Endometrium (tissue), 2 donors: Measurements from ENCODE around the gene PTMS.

ENCODE experiments used
- FAIRE-seq: peaks from 2 replicates; lab custom pipeline; 2012; peaks lifted over from hg19 to GRCh38; lab: Jason Lieb, UNC
- donor health status: control.
- donor health status: control.

Gene PTMS

GRCh38 chr12:6788972-6789924 is 23.1 kb downstream of the PTMS start, which contains the start of gene CD4:
Gene CD4, plus strand, starts transcription at chr12:6789528. Its CDS starts 10,611 bp downstream, at chr12:6800139.
- FAIRE-seq, result no peak

- FAIRE-seq, result no peak
These were observed 24.5 kb downstream of the PTMS start for GRCh38 chr12:6790496-6791150.

DNA sequence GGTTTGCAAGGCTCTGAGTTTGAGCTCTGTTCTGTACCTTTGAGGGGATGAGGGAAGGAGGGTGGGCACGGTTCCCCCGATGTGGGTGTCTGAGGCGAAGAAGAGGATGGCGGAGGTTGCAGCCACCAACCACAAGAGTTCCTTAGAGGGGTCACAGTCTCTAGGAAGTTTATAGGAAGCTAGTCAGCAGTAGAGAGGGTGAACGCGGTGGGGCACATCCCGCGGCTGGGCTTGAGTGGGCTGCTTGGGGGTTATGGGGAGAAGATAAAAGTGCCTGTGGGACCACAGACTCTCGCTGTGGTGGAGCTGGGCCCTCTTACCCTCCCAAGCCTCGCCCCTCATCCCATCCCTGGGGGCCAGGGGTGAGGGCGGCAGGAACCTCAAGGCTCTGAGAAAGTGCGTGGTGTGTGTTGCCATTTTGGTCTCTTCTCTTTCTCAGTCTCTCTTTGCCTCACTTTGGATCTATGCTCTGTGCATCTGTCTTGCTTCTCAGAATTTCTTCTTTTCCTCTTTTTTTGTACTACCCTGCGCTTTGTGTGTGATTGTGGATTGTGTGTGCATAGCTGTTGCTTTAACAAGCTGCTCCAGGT is 25.9 kb downstream of the PTMS start:
- no peak for FAIRE-seq

DNA sequence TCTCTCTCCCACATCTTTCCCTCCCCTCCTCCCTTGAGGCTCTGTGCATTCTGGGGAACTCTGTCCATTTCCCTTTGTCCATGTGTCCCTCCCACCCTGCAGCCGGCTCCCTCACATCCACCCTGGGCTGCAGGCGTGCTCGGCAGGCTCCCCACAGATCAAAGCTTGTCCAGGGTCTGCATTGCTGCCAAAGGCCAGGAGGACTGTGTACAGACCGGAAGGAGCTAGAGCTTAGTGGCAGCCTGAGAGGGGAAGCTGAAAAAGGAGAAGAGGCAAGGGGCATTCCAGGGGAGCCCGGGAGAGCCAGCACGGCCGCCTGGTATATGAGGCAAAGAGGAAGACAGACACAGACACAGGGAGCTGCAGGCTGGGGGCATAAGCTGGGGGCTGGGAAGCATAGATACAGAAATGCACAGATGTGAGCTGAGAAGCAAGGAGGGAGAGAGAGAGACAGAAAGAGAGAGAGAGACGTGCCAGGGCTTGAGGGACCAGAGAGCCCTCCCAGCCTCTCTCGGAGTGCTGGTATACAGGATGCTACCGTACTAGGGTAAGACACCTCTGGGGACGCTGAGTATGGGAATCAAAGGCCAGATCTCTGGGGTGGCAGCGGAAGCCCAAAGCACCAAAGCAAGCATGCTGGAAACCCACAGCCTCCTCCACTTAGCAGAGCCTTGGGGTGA is 26.5 kb downstream of the PTMS start:
- no peak for FAIRE-seq

GRCh38 chr12:6795088-6795487 is 28.9 kb downstream of the PTMS start:
- no peak for FAIRE-seq

- no peak for FAIRE-seq
These were observed 30.4 kb downstream of the PTMS start for GRCh38 chr12:6796576-6796975.

- FAIRE-seq, result no peak
These were observed 33.0 kb downstream of the PTMS start for GRCh38 chr12:6799147-6799546.

GRCh38 chr12:6807170-6807569 is 41.0 kb downstream of the PTMS start:
- FAIRE-seq, result no peak

GRCh38 chr12:6809056-6809455 is 42.9 kb downstream of the PTMS start:
- FAIRE-seq, result no peak

GRCh38 chr12:6810758-6811157 is 44.6 kb downstream of the PTMS start:
- no peak for FAIRE-seq

DNA sequence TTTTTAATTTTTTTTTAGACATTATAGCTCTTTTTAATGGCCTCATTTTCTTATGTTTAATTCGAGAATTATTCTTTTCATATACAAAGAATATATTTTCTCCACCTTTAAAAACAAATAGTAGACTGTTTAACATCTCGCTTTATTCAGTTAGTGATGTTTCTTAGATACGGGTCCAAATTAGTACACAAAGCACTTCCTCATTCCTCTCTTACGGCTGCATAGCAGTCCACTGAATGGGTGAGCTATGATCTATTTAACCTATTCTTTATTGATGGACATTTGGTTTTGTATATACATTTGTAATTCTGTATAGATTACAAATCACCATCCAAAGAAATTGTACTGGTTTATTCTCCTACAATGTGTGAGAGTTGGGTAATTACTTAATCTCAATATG is 47.2 kb downstream of the PTMS start:
- FAIRE-seq, result no peak

DNA sequence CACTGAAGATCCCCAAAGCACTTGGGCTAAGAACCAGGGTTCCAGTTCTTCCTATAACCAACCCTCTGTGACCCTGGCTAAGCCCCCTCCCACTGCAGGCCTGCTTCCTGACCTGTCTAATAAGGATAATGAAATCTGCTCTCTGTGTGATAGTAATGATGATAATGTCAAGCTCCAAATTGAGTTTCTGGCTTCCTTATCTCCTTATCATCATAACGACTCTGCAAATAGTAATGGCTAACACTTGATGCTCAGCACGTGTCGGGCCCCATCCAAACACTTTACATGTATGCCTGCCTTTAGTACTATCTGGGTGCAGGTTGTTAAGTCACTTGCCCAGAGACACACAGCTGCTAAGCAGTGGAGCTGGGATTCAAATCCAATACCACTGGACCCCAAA is 50.4 kb downstream of the PTMS start:
- FAIRE-seq, result no peak

- FAIRE-seq, result no peak
These were observed 50.9 kb downstream of the PTMS start for GRCh38 chr12:6817098-6817497.

GRCh38 chr12:6817662-6818157 is 51.5 kb downstream of the PTMS start:
- no peak for FAIRE-seq

GRCh38 chr12:6818222-6818621 is 52.1 kb downstream of the PTMS start:
- FAIRE-seq, result no peak

- no peak for FAIRE-seq
These were observed 52.5 kb downstream of the PTMS start for GRCh38 chr12:6818645-6819044.

DNA sequence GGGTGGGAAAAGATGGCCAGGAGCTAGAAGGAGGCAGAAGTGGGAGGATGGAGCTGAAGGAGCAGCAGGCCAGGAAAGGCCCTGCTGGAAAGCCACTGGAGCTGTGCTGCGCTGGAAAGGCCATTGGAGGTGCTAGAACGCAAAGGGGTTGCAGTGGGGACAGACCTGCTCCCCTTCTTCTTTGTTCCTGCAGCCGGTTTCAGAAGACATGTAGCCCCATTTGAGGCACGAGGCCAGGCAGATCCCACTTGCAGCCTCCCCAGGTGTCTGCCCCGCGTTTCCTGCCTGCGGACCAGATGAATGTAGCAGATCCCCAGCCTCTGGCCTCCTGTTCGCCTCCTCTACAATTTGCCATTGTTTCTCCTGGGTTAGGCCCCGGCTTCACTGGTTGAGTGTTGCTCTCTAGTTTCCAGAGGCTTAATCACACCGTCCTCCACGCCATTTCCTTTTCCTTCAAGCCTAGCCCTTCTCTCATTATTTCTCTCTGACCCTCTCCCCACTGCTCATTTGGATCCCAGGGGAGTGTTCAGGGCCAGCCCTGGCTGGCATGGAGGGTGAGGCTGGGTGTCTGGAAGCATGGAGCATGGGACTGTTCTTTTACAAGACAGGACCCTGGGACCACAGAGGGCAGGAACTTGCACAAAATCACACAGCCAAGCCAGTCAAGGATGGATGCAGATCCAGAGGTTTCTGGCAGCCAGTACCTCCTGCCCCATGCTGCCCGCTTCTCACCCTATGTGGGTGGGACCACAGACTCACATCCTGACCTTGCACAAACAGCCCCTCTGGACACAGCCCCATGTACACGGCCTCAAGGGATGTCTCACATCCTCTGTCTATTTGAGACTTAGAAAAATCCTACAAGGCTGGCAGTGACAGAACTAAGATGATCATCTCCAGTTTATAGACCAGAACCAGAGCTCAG is 53.2 kb downstream of the PTMS start:
- no peak for FAIRE-seq

DNA sequence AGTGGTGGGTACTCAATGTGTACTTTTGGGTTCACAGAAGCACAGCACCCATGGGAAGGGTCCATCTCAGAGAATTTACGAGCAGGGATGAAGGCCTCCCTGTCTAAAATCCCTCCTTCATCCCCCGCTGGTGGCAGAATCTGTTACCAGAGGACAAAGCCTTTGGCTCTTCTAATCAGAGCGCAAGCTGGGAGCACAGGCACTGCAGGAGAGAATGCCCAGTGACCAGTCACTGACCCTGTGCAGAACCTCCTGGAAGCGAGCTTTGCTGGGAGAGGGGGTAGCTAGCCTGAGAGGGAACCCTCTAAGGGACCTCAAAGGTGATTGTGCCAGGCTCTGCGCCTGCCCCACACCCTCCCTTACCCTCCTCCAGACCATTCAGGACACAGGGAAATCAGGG is 54.0 kb downstream of the PTMS start:
- no peak for FAIRE-seq
